SK-N-SH treated with all-trans-retinoic acid at 6 μM for 48 hours (cell line): Measurements from ENCODE around the gene VRK2.

ENCODE experiments used
- ATAC-seq: fragments of 200-7000 bp; cut with Tn5 transposase; 3 replicates; pipeline ENCODE4 v1.9.1; 2020; ENCODE audit warnings: mild to moderate bottlenecking, moderate library complexity
- ARNTL ChIP-seq: fragments of 450-650 bp; formaldehyde crosslinking; IDR thresholded peaks from 2 replicates; pipeline ENCODE4 v1.5.0; 2020; ENCODE audit warnings: low read depth, mild to moderate bottlenecking, moderate library complexity, borderline replicate concordance
- BACH2 ChIP-seq: fragments of 250-450 bp; sonication (Bioruptor Pico); IDR thresholded peaks from 2 replicates; pipeline ENCODE4 v1.9.0; 2021; ENCODE audit warnings: mild to moderate bottlenecking, borderline replicate concordance
- CSDC2 ChIP-seq: fragments of 250-450 bp; sonication (Bioruptor Pico); IDR thresholded peaks from 2 replicates; pipeline ENCODE4 v1.5.0; 2020; ENCODE audit warnings: mild to moderate bottlenecking, moderate library complexity
- ESRRG ChIP-seq: fragments of 250-450 bp; sonication (Bioruptor Pico); IDR thresholded peaks from 2 replicates; pipeline ENCODE4 v1.6.1; 2021; ENCODE audit warnings: mild to moderate bottlenecking
- GLIS3 ChIP-seq: fragments of 250-450 bp; sonication (Bioruptor Pico); IDR thresholded peaks from 2 replicates; pipeline ENCODE4 v1.5.0; 2020; ENCODE audit warnings: mild to moderate bottlenecking, moderate library complexity
- ISL1 ChIP-seq: fragments of 250-450 bp; sonication (Bioruptor Pico); IDR thresholded peaks from 2 replicates; pipeline ENCODE4 v2.1.2; 2022; ENCODE audit warnings: mild to moderate bottlenecking, moderate library complexity
- OSR1 ChIP-seq: fragments of 250-450 bp; sonication (Bioruptor Pico); IDR thresholded peaks from 2 replicates; pipeline ENCODE4 v1.8.0; 2022; ENCODE audit warnings: moderate library complexity, mild to moderate bottlenecking, inconsistent platforms
- PPARA ChIP-seq: fragments of 250-450 bp; sonication (Bioruptor Pico); IDR thresholded peaks from 2 replicates; pipeline ENCODE4 v1.5.0; 2020; ENCODE audit warnings: mild to moderate bottlenecking, borderline replicate concordance
- RARB ChIP-seq: fragments of 250-450 bp; sonication (Bioruptor Pico); IDR thresholded peaks from 2 replicates; pipeline ENCODE4 v1.8.0; 2021; ENCODE audit warnings: mild to moderate bottlenecking, moderate library complexity
- SNAI2 ChIP-seq: fragments of 250-450 bp; sonication (Bioruptor Pico); IDR thresholded peaks from 2 replicates; pipeline ENCODE4 v1.5.0; 2020; ENCODE audit warnings: mild to moderate bottlenecking, moderate library complexity
- TCF4 ChIP-seq: fragments of 250-450 bp; sonication (Bioruptor Pico); IDR thresholded peaks from 2 replicates; pipeline ENCODE4 v1.8.0; 2021; ENCODE audit warnings: mild to moderate bottlenecking, moderate library complexity, borderline replicate concordance
- TOX ChIP-seq: fragments of 250-450 bp; sonication (Bioruptor Pico); IDR thresholded peaks from 2 replicates; pipeline ENCODE4 v1.8.0; 2021; ENCODE audit warnings: mild to moderate bottlenecking, moderate library complexity, borderline replicate concordance
- ZC3H10 ChIP-seq: fragments of 250-450 bp; sonication (Bioruptor Pico); IDR thresholded peaks from 2 replicates; pipeline ENCODE4 v1.5.1; 2021; ENCODE audit warnings: mild to moderate bottlenecking, moderate library complexity
- ZFP3 ChIP-seq: fragments of 250-450 bp; sonication (Bioruptor Pico); IDR thresholded peaks from 2 replicates; pipeline ENCODE4 v1.5.0; 2020; ENCODE audit warnings: mild to moderate bottlenecking, moderate library complexity
- ZFP30 ChIP-seq: fragments of 450-650 bp; formaldehyde crosslinking; IDR thresholded peaks from 2 replicates; pipeline ENCODE4 v1.5.0; 2022; ENCODE audit warnings: mild to moderate bottlenecking, moderate library complexity
- ZNF565 ChIP-seq: fragments of 450-650 bp; formaldehyde crosslinking; conservative IDR thresholded peaks from 2 replicates; pipeline ENCODE4 v1.5.0; 2020; ENCODE audit warnings: low read depth, mild to moderate bottlenecking, moderate library complexity
- ZNF70 ChIP-seq: fragments of 450-650 bp; formaldehyde crosslinking; IDR thresholded peaks from 2 replicates; pipeline ENCODE4 v1.5.0; 2020; ENCODE audit warnings: mild to moderate bottlenecking, moderate library complexity
- ZNF8 ChIP-seq: fragments of 450-650 bp; formaldehyde crosslinking; IDR thresholded peaks from 2 replicates; pipeline ENCODE4 v1.5.0; 2020; ENCODE audit warnings: mild to moderate bottlenecking, moderate library complexity
- TF ChIP-seq, protein P1 (sequence below): fragments of 250-450 bp; sonication (Bioruptor Pico); IDR thresholded peaks from 2 replicates; pipeline ENCODE4 v1.5.1; 2020; ENCODE audit warnings: low read depth, mild to moderate bottlenecking, moderate library complexity
- TF ChIP-seq, protein P2 (sequence below): fragments of 250-450 bp; sonication (Bioruptor Pico); IDR thresholded peaks from 2 replicates; pipeline ENCODE4 v1.5.0; 2020; ENCODE audit warnings: mild to moderate bottlenecking, moderate library complexity
- TF ChIP-seq, protein P3 (sequence below): fragments of 250-450 bp; sonication (Bioruptor Pico); IDR thresholded peaks from 2 replicates; pipeline ENCODE4 v1.8.0; 2020; ENCODE audit warnings: mild to moderate bottlenecking, moderate library complexity, borderline replicate concordance
- TF ChIP-seq, protein P4 (sequence below): fragments of 250-450 bp; sonication (Bioruptor Pico); IDR thresholded peaks from 2 replicates; pipeline ENCODE4 v1.8.0; 2021; ENCODE audit warnings: low read depth, mild to moderate bottlenecking, moderate library complexity, borderline replicate concordance
- TF ChIP-seq, protein P5 (sequence below): fragments of 250-450 bp; sonication (Bioruptor Pico); IDR thresholded peaks from 2 replicates; pipeline ENCODE4 v1.5.1; 2021; ENCODE audit warnings: mild to moderate bottlenecking, moderate library complexity

VRK2 gene

DNA sequence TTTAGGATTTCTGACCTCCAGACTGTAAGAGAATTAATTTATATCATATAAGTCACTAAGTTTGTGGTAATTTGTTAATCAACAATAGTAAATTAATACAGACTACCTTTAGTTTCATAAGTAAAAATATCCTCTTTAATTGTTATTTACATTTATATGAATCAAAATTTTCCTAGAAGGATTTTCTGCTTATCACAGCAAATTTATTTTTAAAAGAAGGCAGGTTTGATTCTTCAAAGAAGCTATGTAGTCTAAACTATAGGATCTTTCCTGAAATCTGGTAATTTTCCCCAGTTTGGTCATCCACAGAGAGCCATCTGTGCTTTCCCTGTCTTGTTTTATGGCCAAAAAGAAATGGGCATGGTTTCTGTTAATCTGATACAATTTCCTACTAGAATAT is 13.1 kb upstream of the VRK2 start:
- TF ChIP-seq ZNF8 (CRISPR knock-in tag) (no peak), ZC3H10 (CRISPR knock-in tag) (no peak), ISL1 (CRISPR knock-in tag) (no peak), ARNTL (CRISPR knock-in tag) (no peak), ZNF565 (CRISPR knock-in tag) (no peak), BACH2 (no peak), CSDC2 (CRISPR knock-in tag) (no peak), RARB (CRISPR knock-in tag) (no peak), ZNF70 (no peak), GLIS3 (CRISPR knock-in tag) (no peak), TOX (CRISPR knock-in tag) (no peak), PPARA (CRISPR knock-in tag) (no peak), ZFP3 (no peak), ESRRG (CRISPR knock-in tag) (no peak)
- TF ChIP-seq, protein P1, sequence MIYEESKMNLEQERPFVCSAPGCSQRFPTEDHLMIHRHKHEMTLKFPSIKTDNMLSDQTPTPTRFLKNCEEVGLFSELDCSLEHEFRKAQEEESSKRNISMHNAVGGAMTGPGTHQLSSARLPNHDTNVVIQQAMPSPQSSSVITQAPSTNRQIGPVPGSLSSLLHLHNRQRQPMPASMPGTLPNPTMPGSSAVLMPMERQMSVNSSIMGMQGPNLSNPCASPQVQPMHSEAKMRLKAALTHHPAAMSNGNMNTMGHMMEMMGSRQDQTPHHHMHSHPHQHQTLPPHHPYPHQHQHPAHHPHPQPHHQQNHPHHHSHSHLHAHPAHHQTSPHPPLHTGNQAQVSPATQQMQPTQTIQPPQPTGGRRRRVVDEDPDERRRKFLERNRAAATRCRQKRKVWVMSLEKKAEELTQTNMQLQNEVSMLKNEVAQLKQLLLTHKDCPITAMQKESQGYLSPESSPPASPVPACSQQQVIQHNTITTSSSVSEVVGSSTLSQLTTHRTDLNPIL (CRISPR knock-in tag) = no peak
- TF ChIP-seq, protein P2, sequence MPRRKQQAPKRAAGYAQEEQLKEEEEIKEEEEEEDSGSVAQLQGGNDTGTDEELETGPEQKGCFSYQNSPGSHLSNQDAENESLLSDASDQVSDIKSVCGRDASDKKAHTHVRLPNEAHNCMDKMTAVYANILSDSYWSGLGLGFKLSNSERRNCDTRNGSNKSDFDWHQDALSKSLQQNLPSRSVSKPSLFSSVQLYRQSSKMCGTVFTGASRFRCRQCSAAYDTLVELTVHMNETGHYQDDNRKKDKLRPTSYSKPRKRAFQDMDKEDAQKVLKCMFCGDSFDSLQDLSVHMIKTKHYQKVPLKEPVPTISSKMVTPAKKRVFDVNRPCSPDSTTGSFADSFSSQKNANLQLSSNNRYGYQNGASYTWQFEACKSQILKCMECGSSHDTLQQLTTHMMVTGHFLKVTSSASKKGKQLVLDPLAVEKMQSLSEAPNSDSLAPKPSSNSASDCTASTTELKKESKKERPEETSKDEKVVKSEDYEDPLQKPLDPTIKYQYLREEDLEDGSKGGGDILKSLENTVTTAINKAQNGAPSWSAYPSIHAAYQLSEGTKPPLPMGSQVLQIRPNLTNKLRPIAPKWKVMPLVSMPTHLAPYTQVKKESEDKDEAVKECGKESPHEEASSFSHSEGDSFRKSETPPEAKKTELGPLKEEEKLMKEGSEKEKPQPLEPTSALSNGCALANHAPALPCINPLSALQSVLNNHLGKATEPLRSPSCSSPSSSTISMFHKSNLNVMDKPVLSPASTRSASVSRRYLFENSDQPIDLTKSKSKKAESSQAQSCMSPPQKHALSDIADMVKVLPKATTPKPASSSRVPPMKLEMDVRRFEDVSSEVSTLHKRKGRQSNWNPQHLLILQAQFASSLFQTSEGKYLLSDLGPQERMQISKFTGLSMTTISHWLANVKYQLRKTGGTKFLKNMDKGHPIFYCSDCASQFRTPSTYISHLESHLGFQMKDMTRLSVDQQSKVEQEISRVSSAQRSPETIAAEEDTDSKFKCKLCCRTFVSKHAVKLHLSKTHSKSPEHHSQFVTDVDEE (CRISPR knock-in tag) = no peak
- TF ChIP-seq, protein P3, sequence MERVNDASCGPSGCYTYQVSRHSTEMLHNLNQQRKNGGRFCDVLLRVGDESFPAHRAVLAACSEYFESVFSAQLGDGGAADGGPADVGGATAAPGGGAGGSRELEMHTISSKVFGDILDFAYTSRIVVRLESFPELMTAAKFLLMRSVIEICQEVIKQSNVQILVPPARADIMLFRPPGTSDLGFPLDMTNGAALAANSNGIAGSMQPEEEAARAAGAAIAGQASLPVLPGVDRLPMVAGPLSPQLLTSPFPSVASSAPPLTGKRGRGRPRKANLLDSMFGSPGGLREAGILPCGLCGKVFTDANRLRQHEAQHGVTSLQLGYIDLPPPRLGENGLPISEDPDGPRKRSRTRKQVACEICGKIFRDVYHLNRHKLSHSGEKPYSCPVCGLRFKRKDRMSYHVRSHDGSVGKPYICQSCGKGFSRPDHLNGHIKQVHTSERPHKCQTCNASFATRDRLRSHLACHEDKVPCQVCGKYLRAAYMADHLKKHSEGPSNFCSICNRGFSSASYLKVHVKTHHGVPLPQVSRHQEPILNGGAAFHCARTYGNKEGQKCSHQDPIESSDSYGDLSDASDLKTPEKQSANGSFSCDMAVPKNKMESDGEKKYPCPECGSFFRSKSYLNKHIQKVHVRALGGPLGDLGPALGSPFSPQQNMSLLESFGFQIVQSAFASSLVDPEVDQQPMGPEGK (CRISPR knock-in tag) = no peak
- TF ChIP-seq, protein P4, sequence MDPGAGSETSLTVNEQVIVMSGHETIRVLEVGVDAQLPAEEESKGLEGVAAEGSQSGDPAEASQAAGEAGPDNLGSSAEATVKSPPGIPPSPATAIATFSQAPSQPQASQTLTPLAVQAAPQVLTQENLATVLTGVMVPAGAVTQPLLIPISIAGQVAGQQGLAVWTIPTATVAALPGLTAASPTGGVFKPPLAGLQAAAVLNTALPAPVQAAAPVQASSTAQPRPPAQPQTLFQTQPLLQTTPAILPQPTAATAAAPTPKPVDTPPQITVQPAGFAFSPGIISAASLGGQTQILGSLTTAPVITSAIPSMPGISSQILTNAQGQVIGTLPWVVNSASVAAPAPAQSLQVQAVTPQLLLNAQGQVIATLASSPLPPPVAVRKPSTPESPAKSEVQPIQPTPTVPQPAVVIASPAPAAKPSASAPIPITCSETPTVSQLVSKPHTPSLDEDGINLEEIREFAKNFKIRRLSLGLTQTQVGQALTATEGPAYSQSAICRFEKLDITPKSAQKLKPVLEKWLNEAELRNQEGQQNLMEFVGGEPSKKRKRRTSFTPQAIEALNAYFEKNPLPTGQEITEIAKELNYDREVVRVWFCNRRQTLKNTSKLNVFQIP (CRISPR knock-in tag) = no peak
- no peak for ATAC-seq

DNA sequence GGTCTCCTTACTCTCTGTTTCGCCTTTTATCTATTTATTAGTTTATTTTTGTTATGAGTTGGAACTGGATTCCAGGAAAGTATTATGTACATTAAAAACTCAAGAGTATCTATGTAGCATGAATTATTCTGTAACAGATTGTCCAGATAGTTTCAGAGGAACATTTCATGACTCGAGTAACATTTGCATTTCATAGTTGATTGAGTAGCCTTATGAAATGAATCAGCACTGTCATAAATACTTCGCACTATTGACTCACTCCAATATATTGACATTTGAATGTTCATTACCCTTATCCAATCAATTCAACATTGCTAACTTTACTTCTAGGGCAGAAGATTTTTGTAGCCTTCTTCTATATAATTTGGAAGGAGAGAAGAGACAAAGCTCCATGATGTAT is 11.3 kb upstream of the VRK2 start:
- no peak for ATAC-seq
- no peak for TF ChIP-seq ZFP3
- TF ChIP-seq ARNTL (CRISPR knock-in tag) = no peak
- no peak for TF ChIP-seq ZFP30 (CRISPR knock-in tag)
- no peak for TF ChIP-seq TOX (CRISPR knock-in tag)
- TF ChIP-seq, protein P3 (CRISPR knock-in tag) = no peak
- TF ChIP-seq, protein P4 (CRISPR knock-in tag) = no peak
- no peak for TF ChIP-seq ISL1 (CRISPR knock-in tag)
- no peak for TF ChIP-seq SNAI2 (CRISPR knock-in tag)
- TF ChIP-seq BACH2 = no peak
- TF ChIP-seq RARB (CRISPR knock-in tag) = no peak
- TF ChIP-seq ZNF70 = no peak
- TF ChIP-seq PPARA (CRISPR knock-in tag) = no peak
- no peak for TF ChIP-seq ZC3H10 (CRISPR knock-in tag)
- TF ChIP-seq, protein P5, sequence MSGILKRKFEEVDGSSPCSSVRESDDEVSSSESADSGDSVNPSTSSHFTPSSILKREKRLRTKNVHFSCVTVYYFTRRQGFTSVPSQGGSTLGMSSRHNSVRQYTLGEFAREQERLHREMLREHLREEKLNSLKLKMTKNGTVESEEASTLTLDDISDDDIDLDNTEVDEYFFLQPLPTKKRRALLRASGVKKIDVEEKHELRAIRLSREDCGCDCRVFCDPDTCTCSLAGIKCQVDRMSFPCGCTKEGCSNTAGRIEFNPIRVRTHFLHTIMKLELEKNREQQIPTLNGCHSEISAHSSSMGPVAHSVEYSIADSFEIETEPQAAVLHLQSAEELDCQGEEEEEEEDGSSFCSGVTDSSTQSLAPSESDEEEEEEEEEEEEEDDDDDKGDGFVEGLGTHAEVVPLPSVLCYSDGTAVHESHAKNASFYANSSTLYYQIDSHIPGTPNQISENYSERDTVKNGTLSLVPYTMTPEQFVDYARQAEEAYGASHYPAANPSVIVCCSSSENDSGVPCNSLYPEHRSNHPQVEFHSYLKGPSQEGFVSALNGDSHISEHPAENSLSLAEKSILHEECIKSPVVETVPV (CRISPR knock-in tag) = no peak
- no peak for TF ChIP-seq ZNF565 (CRISPR knock-in tag)
- TF ChIP-seq TCF4 (CRISPR knock-in tag) = no peak
- TF ChIP-seq OSR1 (CRISPR knock-in tag) = no peak
- TF ChIP-seq, protein P2 (CRISPR knock-in tag) = no peak
- no peak for TF ChIP-seq CSDC2 (CRISPR knock-in tag)
- TF ChIP-seq GLIS3 (CRISPR knock-in tag) = no peak
